DND-41 (cell line): Measurements from ENCODE around the gene CCT7.
"Not testable (repeated sequence)": the region's sequence is repeated elsewhere in the genome, so short reads cannot be mapped to it uniquely, and the experiment has no call there.

Source experiments
- ATAC-seq: fragments of 200-7000 bp; cut with Tn5 transposase; 3 replicates; pipeline ENCODE4 v1.9.1; 2021; ENCODE audit warnings: low read depth; ENCODE audit not compliant: insufficient read depth
- DNase-seq: peaks from one replicate; pipeline ENCODE4 v3.0.0-alpha.2; 2020
- H2AFZ ChIP-seq: 2 replicates; pipeline ENCODE4 v1.6.0; 2012; ENCODE audit warnings: low read depth, low read length
- H3K27ac ChIP-seq: 2 replicates; pipeline ENCODE4 v1.5.1; 2012; ENCODE audit warnings: low read length, inconsistent platforms
- H3K27me3 ChIP-seq: fragments of 200-600 bp; sonication (generic); 2 replicates; pipeline ENCODE4 v1.6.0; 2012; ENCODE audit warnings: low read length, mild to moderate bottlenecking, inconsistent platforms; ENCODE audit not compliant: insufficient read depth, poor library complexity
- H3K36me3 ChIP-seq: 2 replicates; pipeline ENCODE4 v1.5.1; 2012; ENCODE audit warnings: low read length, inconsistent platforms; ENCODE audit not compliant: insufficient read depth
- H3K4me1 ChIP-seq: 2 replicates; pipeline ENCODE4 v1.5.1; 2012; ENCODE audit warnings: mild to moderate bottlenecking, low read length; ENCODE audit not compliant: insufficient read depth
- H3K4me2 ChIP-seq: 2 replicates; pipeline ENCODE4 v1.6.0; 2012; ENCODE audit warnings: mild to moderate bottlenecking, moderate library complexity, low read length, inconsistent platforms; ENCODE audit not compliant: insufficient read depth
- H3K4me3 ChIP-seq, 2 experiments: fragments of 200-600 bp in 1 of 2; shearing (Covaris generic) in 1 of 2; 2 replicates each; pipeline ENCODE4 v1.5.1; 2012 to 2016; ENCODE audit warnings: inconsistent platforms in 2 of 2, low read length in 2 of 2, mild to moderate bottlenecking in 2 of 2, low read depth in 1 of 2, moderate library complexity in 1 of 2
- H3K79me2 ChIP-seq: 2 replicates; pipeline ENCODE4 v1.6.0; 2012; ENCODE audit warnings: low read length, inconsistent platforms; ENCODE audit not compliant: insufficient read depth
- H3K9ac ChIP-seq: 2 replicates; pipeline ENCODE4 v1.6.0; 2012; ENCODE audit warnings: low read depth, mild to moderate bottlenecking, inconsistent platforms, low read length, moderate library complexity
- H3K9me3 ChIP-seq: 2 replicates; pipeline ENCODE4 v1.5.1; 2012; ENCODE audit warnings: low read length, moderate library complexity, mild to moderate bottlenecking, inconsistent platforms; ENCODE audit not compliant: insufficient read depth, severe bottlenecking
- H4K20me1 ChIP-seq: 2 replicates; pipeline ENCODE4 v1.6.0; 2012; ENCODE audit warnings: low read length; ENCODE audit not compliant: insufficient read depth
- CTCF ChIP-seq: IDR thresholded peaks from 2 replicates; pipeline ENCODE4 v1.5.1; 2012; ENCODE audit warnings: borderline replicate concordance, low read length, moderate library complexity, mild to moderate bottlenecking; ENCODE audit not compliant: poor library complexity, severe bottlenecking; ENCODE audit errors: extremely low read depth
- EZH2 ChIP-seq: IDR thresholded peaks from 3 replicates; pipeline ENCODE4 v1.6.1; 2012; ENCODE audit warnings: borderline replicate concordance, low read depth, mild to moderate bottlenecking, moderate library complexity, low read length, inconsistent platforms; ENCODE audit not compliant: severe bottlenecking

Gene CCT7

GRCh38 chr2:73197579-73197978, 36.5 kb upstream of the CCT7 start:
- Histone ChIP-seq H3K9me3 (no peaks in the 10 kb centered on the region), H3K27me3 (peaks cover 9% of the 10 kb centered on the region), H3K9ac (no peak overlapping the region), H3K4me1 (no peaks in the 10 kb centered on the region), H3K4me3 (no peak overlapping the region), H3K27ac (no peak overlapping the region), H3K4me2 (no peak overlapping the region), H3K36me3 (no peaks in the 10 kb centered on the region), H4K20me1 (no peaks in the 10 kb centered on the region), H2AFZ (no peak overlapping the region), H3K79me2 (no peaks in the 10 kb centered on the region)
- ATAC-seq (no peak), DNase-seq (no peak)
- TF ChIP-seq EZH2: no peak
- TF ChIP-seq CTCF: no peak

- not testable (repeated sequence) for ATAC-seq, H3K79me2 ChIP-seq, H3K4me3 ChIP-seq, H3K9ac ChIP-seq, H3K27me3 ChIP-seq, DNase-seq, H3K4me2 ChIP-seq, H3K4me1 ChIP-seq, H3K27ac ChIP-seq, H2AFZ ChIP-seq, H3K36me3 ChIP-seq, H4K20me1 ChIP-seq, H3K9me3 ChIP-seq
Measured at GRCh38 chr2:73200281-73200680, 33.8 kb upstream of the CCT7 start.

- H3K79me2 ChIP-seq: no peaks in the 10 kb centered on the region
- H3K4me1 ChIP-seq: no peaks in the 10 kb centered on the region
- no peak within 1 kb of the TSS for H3K27ac ChIP-seq
- peaks cover 9% of the 10 kb centered on the region for H3K27me3 ChIP-seq
- no peak within 1 kb of the TSS for H3K9ac ChIP-seq
- H3K4me2 ChIP-seq: no peak within 1 kb of the TSS
- no peaks in the 10 kb centered on the region for H3K36me3 ChIP-seq
- TF ChIP-seq CTCF (no peak), EZH2 (no peak)
- H3K4me3 ChIP-seq: no peak within 1 kb of the TSS
- no peak within 1 kb of the TSS for H2AFZ ChIP-seq
- ATAC-seq (no peak), DNase-seq (no peak)
- no peaks in the 10 kb centered on the region for H4K20me1 ChIP-seq
- no peaks in the 10 kb centered on the region for H3K9me3 ChIP-seq
Measured at GRCh38 chr2:73202156-73203054, 31.7 kb upstream of the CCT7 start, which contains the start of gene NOTO. Gene NOTO (plus strand): TSS chr2:73202574. CDS start chr2:73202667, 93 bp downstream.

- H3K9me3 ChIP-seq: no peaks in the 10 kb centered on the region
- peaks cover 4% of the 10 kb centered on the region for H3K27me3 ChIP-seq
- no peaks in the 10 kb centered on the region for H3K36me3 ChIP-seq
- ATAC-seq (no peak), DNase-seq (no peak)
- no peaks in the 10 kb centered on the region for H4K20me1 ChIP-seq
- H3K4me1 ChIP-seq: no peaks in the 10 kb centered on the region
- H3K4me3 ChIP-seq: no peak overlapping the region
- TF ChIP-seq CTCF: no peak
- no peak for TF ChIP-seq EZH2
- no peak overlapping the region for H2AFZ ChIP-seq
- H3K4me2 ChIP-seq: no peak overlapping the region
- H3K79me2 ChIP-seq: no peaks in the 10 kb centered on the region
- H3K9ac ChIP-seq: no peak overlapping the region
- no peak overlapping the region for H3K27ac ChIP-seq
Measured at GRCh38 chr2:73203055-73203681, 30.9 kb upstream of the CCT7 start.
